Omental fat pad (tissue), 4 donors: ENCODE measurements around the gene RFLNA. TPM values are rescaled to one million over a fixed set of nuclear protein-coding genes. Genes with fewer than 3 reads are reported as not detected.

Source experiments
- ATAC-seq: fragments of 150-250 bp; one replicate; pipeline ENCODE4 v1.9.1; 2016; ENCODE audit warnings: mild to moderate bottlenecking, moderate library complexity; ENCODE audit not compliant: low FRiP score
- DNase-seq: peaks from one replicate; pipeline ENCODE4 v3.0.0-alpha.2; 2019; ENCODE audit warnings: low spot score
- CTCF ChIP-seq, 3 donors: fragments of 450-650 bp; IDR thresholded peaks; one replicate each; pipeline ENCODE4 v1.5.1; 2016 to 2017; ENCODE audit warnings: antibody characterized with exemption in 3 of 3, mild to moderate bottlenecking in 3 of 3, moderate library complexity in 2 of 3
- total RNA-seq, 4 donors: library from RNA; depleted of rRNA; stranded (reverse); fragments of >200 nt; gene quantifications; one replicate each; pipeline ENCODE4 v1.1.0, GENCODE V29; 2016

Gene RFLNA
- total RNA-seq, 4 donors from 2014 or later, result 0.32 to 23.3 (median 5.1) TPM

GRCh38 chr12:124324803-124325705 lies 30.2 kb downstream of the RFLNA start:
- ATAC-seq, result no peak
- TF ChIP-seq CTCF (IDR thresholded peaks at IDR 0.05), result no peak

GRCh38 chr12:124326104-124326503 lies 31.2 kb downstream of the RFLNA start:
- no peak for ATAC-seq
- no peak for TF ChIP-seq CTCF (IDR thresholded peaks at IDR 0.05)

More at GRCh38 chr12:124324803-124325705, 30.2 kb downstream of the RFLNA start:
- DNase-seq, result no peak

GRCh38 chr12:124326871-124327270 lies 32.0 kb downstream of the RFLNA start:
- TF ChIP-seq CTCF (IDR thresholded peaks at IDR 0.05), result no peak
- no peak for ATAC-seq
- DNase-seq, result no peak

More at GRCh38 chr12:124326104-124326503, 31.2 kb downstream of the RFLNA start:
- DNase-seq, result no peak

GRCh38 chr12:124327362-124328043 lies 32.6 kb downstream of the RFLNA start:
- no peak for DNase-seq
- ATAC-seq, result no peak
- no peak for TF ChIP-seq CTCF (IDR thresholded peaks at IDR 0.05)

GRCh38 chr12:124328116-124328515 lies 33.2 kb downstream of the RFLNA start:
- TF ChIP-seq CTCF (IDR thresholded peaks at IDR 0.05), result no peak
- ATAC-seq (no peak), DNase-seq (no peak)

GRCh38 chr12:124328636-124329035 lies 33.7 kb downstream of the RFLNA start:
- TF ChIP-seq CTCF (IDR thresholded peaks at IDR 0.05), result no peak
- no peak for ATAC-seq
- no peak for DNase-seq
